IMR-90 (cell line): Measurements from ENCODE around the gene ELL.

Experiments
- BHLHE40 ChIP-seq: fragments of 150-350 bp; IDR thresholded peaks from 2 replicates; pipeline ENCODE4 v1.6.1; 2016; ENCODE audit warnings: mild to moderate bottlenecking, low read depth, low read length
- CTCF ChIP-seq: conservative IDR thresholded peaks from 2 replicates; pipeline ENCODE4 v1.5.1; 2012; ENCODE audit warnings: mild to moderate bottlenecking, low read depth, low read length, improper control_type of control experiment
- FOS ChIP-seq: fragments of 150-350 bp; IDR thresholded peaks from 2 replicates; pipeline ENCODE4 v1.6.1; 2016; ENCODE audit warnings: low read depth, low read length
- MXI1 ChIP-seq: IDR thresholded peaks from 2 replicates; pipeline ENCODE4 v1.6.1; 2012; ENCODE audit warnings: low read depth, mild to moderate bottlenecking, low read length, moderate library complexity, borderline replicate concordance
- POLR2A ChIP-seq: IDR thresholded peaks from 2 replicates; pipeline ENCODE4 v1.6.1; 2012; ENCODE audit warnings: mild to moderate bottlenecking, low read depth, low read length
- RAD21 ChIP-seq: IDR thresholded peaks from 2 replicates; pipeline ENCODE4 v1.6.1; 2012; ENCODE audit warnings: low read length, improper control_type of control experiment
- RCOR1 ChIP-seq: IDR thresholded peaks from 2 replicates; pipeline ENCODE4 v1.6.1; 2012; ENCODE audit warnings: mild to moderate bottlenecking, low read length, improper control_type of control experiment; ENCODE audit not compliant: insufficient replicate concordance
- RFX5 ChIP-seq: IDR thresholded peaks from 2 replicates; pipeline ENCODE4 v1.8.0; 2012; ENCODE audit warnings: low read depth, mild to moderate bottlenecking, low read length, moderate library complexity
- SMC3 ChIP-seq: fragments of 150-350 bp; IDR thresholded peaks from 2 replicates; pipeline ENCODE4 v1.6.1; 2016; ENCODE audit warnings: low read depth, mild to moderate bottlenecking, antibody characterized with exemption, low read length, moderate library complexity
- USF2 ChIP-seq: fragments of 150-350 bp; IDR thresholded peaks from 2 replicates; pipeline ENCODE4 v1.6.1; 2017; ENCODE audit warnings: mild to moderate bottlenecking, antibody characterized with exemption, low read length, low read depth

GRCh38 chr19:18543814-18544475, 22.1 kb upstream of the ELL start:
- no peak for TF ChIP-seq CTCF
- TF ChIP-seq MXI1, result no peak
- no peak for TF ChIP-seq SMC3
- TF ChIP-seq USF2, result no peak
- TF ChIP-seq BHLHE40, result no peak
- TF ChIP-seq POLR2A, result no peak
- no peak for TF ChIP-seq RAD21
- TF ChIP-seq RCOR1, result no peak
- TF ChIP-seq FOS, result no peak
- no peak for TF ChIP-seq RFX5
